OCI-LY1 (cell line): ENCODE data around the gene NBEAL1.

ENCODE experiments used
- H2AFZ ChIP-seq: fragments of 200-600 bp; sonication (generic), shearing (Covaris generic); 2 replicates; pipeline ENCODE4 v1.6.0; 2014; ENCODE audit warnings: antibody characterized with exemption, mild to moderate bottlenecking, low read length
- H3F3A ChIP-seq: fragments of 200-600 bp; sonication (generic), shearing (Covaris generic); 2 replicates; pipeline ENCODE4 v1.6.0; 2014; ENCODE audit warnings: mild to moderate bottlenecking, antibody characterized with exemption, low read length, moderate library complexity; ENCODE audit not compliant: insufficient read depth
- H3K27ac ChIP-seq: fragments of 200-600 bp; sonication (generic); 2 replicates; pipeline ENCODE4 v1.5.1; 2014; ENCODE audit warnings: low read length, mixed run types, mild to moderate bottlenecking, low read depth; ENCODE audit not compliant: poor library complexity, severe bottlenecking
- H3K27me3 ChIP-seq: fragments of 200-600 bp; sonication (generic); 2 replicates; pipeline ENCODE4 v1.6.0; 2014; ENCODE audit warnings: antibody characterized with exemption, mild to moderate bottlenecking, low read length, moderate library complexity; ENCODE audit not compliant: insufficient read depth
- H3K36me3 ChIP-seq: fragments of 200-600 bp; sonication (generic); 2 replicates; pipeline ENCODE4 v1.6.1; 2014; ENCODE audit warnings: mild to moderate bottlenecking, antibody characterized with exemption, low read length, moderate library complexity, mixed read lengths; ENCODE audit not compliant: insufficient read depth
- H3K4me1 ChIP-seq: fragments of 200-600 bp; sonication (generic); 2 replicates; pipeline ENCODE4 v1.5.1; 2014; ENCODE audit warnings: mild to moderate bottlenecking, low read length, moderate library complexity; ENCODE audit not compliant: insufficient read depth, severe bottlenecking
- H3K4me2 ChIP-seq: fragments of 200-600 bp; sonication (generic), shearing (Covaris generic); 2 replicates; pipeline ENCODE4 v1.6.1; 2014; ENCODE audit warnings: low read length
- H3K4me3 ChIP-seq: fragments of 200-600 bp; sonication (generic); 2 replicates; pipeline ENCODE4 v1.5.1; 2014; ENCODE audit warnings: low read length, low read depth, mild to moderate bottlenecking, mixed read lengths; ENCODE audit not compliant: poor library complexity, severe bottlenecking
- H3K79me2 ChIP-seq: fragments of 200-600 bp; shearing (Covaris generic); 2 replicates; pipeline ENCODE4 v1.6.1; 2016; ENCODE audit warnings: mixed run types, low read length, mixed read lengths; ENCODE audit not compliant: insufficient read depth
- H3K9ac ChIP-seq: fragments of 200-600 bp; sonication (generic), shearing (Covaris generic); 2 replicates; pipeline ENCODE4 v1.6.1; 2014; ENCODE audit warnings: mild to moderate bottlenecking, low read length, mixed read lengths
- H3K9me2 ChIP-seq: fragments of 200-600 bp; sonication (generic), shearing (Covaris generic); 2 replicates; pipeline ENCODE4 v1.6.1; 2014; ENCODE audit warnings: low read depth, mild to moderate bottlenecking, low read length, mixed read lengths
- H3K9me3 ChIP-seq: fragments of 200-600 bp; shearing (Covaris generic); 2 replicates; pipeline ENCODE4 v1.6.1; 2014; ENCODE audit warnings: low read length, mixed read lengths
- H4K20me1 ChIP-seq: fragments of 200-600 bp; sonication (generic), shearing (Covaris generic); 2 replicates; pipeline ENCODE4 v1.6.0; 2016; ENCODE audit warnings: mild to moderate bottlenecking, low read length; ENCODE audit not compliant: insufficient read depth
- EZH2 ChIP-seq: fragments of 200-600 bp; sonication (generic), shearing (Covaris generic); IDR thresholded peaks from 2 replicates; pipeline ENCODE4 v1.8.0; 2017; ENCODE audit warnings: borderline replicate concordance, mixed run types, mild to moderate bottlenecking, antibody characterized with exemption, low read length, moderate library complexity, mixed read lengths
- TF ChIP-seq, protein P1 (sequence below): fragments of 200-600 bp; sonication (generic), shearing (Covaris generic); IDR thresholded peaks from 2 replicates; pipeline ENCODE4 v1.5.1; 2017; ENCODE audit warnings: mild to moderate bottlenecking, antibody characterized with exemption, low read length, moderate library complexity, mixed read lengths

Gene NBEAL1

DNA sequence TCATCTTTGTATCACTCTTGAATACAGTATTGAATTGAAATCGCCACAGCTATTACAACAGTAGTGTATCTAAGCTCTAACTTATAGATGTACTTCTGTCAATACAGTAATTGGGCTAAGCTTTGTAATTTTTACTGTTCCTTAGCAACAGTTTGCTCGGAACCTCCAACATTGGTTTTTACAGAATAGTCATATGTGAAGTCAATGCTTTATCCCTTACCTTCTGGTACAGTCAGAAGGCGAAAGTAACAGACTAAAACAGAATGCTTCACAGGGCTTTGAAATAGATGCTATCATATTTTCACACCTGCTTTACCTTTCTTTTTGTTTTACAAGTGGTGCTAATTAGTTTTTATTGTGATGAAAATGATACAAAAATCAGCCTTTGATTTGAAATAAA, 177.3 kb downstream of the NBEAL1 start:
- no peaks in the 10 kb centered on the region for H3K9me3 ChIP-seq
- no peaks in the 10 kb centered on the region for H3K4me1 ChIP-seq
- no peak overlapping the region for H2AFZ ChIP-seq
- no peak overlapping the region for H3K4me3 ChIP-seq
- no peak overlapping the region for H3K9ac ChIP-seq
- no peaks in the 10 kb centered on the region for H3K27me3 ChIP-seq
- no peaks in the 10 kb centered on the region for H3K79me2 ChIP-seq
- H3K27ac ChIP-seq = no peak overlapping the region
- no peaks in the 10 kb centered on the region for H3F3A ChIP-seq
- no peak overlapping the region for H3K4me2 ChIP-seq
- TF ChIP-seq, protein P1, sequence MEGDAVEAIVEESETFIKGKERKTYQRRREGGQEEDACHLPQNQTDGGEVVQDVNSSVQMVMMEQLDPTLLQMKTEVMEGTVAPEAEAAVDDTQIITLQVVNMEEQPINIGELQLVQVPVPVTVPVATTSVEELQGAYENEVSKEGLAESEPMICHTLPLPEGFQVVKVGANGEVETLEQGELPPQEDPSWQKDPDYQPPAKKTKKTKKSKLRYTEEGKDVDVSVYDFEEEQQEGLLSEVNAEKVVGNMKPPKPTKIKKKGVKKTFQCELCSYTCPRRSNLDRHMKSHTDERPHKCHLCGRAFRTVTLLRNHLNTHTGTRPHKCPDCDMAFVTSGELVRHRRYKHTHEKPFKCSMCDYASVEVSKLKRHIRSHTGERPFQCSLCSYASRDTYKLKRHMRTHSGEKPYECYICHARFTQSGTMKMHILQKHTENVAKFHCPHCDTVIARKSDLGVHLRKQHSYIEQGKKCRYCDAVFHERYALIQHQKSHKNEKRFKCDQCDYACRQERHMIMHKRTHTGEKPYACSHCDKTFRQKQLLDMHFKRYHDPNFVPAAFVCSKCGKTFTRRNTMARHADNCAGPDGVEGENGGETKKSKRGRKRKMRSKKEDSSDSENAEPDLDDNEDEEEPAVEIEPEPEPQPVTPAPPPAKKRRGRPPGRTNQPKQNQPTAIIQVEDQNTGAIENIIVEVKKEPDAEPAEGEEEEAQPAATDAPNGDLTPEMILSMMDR = no peak
- TF ChIP-seq EZH2 = no peak
- no peaks in the 10 kb centered on the region for H3K9me2 ChIP-seq
- no peaks in the 10 kb centered on the region for H4K20me1 ChIP-seq
- peaks cover 6% of the 10 kb centered on the region; the same call in 1 of the 2 replicates for H3K36me3 ChIP-seq

DNA sequence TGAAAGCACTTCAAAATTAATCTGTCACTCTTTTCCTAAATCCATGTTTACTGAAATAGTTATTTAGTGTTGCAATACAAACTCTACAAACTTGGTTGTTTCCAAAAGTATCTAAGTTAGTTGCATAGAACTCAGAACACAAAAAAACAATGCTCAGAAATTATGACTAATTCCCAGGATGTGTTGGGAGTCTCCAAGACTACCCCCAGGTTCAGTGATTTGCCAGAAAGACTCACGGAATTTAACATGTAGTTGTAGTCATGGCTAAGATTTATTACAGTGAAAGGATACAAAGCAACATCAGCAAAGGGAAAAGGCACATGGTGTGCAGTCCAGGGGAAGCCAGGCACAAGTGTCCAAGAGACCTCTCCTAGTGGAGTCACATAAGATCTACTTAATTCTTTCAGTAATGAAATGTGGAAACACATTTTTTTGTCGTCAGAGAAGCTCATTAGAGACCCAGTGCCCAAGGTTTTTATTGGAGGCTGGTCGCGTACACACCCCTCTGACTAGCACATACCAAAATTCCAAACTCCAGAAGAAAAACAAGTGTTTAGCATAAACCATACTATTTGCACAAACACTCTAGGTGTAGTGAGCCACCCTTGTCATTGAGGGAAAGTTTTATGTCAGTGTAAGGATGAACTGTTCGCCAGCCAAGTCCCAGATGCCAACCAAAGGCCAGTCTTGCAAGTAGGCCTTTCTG, 180.8 kb downstream of the NBEAL1 start:
- Histone ChIP-seq H3K36me3 (0 out of 2 replicates have a peak, but pooled peaks cover 1% of the 10 kb centered on the region), H3K79me2 (no peaks in the 10 kb centered on the region), H3K4me1 (no peaks in the 10 kb centered on the region), H3K4me3 (no peak overlapping the region), H3K9ac (no peak overlapping the region), H3F3A (no peaks in the 10 kb centered on the region), H3K27me3 (no peaks in the 10 kb centered on the region), H4K20me1 (no peaks in the 10 kb centered on the region), H3K27ac (no peak overlapping the region), H3K9me2 (no peaks in the 10 kb centered on the region), H3K9me3 (no peaks in the 10 kb centered on the region), H3K4me2 (no peak overlapping the region), H2AFZ (no peak overlapping the region)
- no peak for TF ChIP-seq EZH2
- TF ChIP-seq, protein P1 = no peak

DNA sequence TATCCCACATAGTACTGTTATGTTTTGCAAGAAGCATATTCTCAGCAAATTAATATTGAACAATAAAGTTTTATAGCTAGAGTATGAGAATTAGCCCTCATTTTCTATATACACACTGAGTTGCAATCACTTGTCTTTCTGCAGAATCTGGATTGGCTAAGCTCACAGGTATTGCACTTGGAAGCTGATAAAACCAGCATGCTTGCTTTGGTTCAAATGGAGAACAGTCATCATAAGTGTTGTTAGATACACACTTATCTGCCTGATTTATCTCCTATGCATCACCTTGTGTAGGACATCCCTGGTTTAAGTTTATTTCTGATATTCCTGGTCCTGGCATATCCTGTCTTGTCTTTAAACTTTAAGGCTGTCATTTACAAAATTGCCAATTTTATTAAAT, 186.2 kb downstream of the NBEAL1 start:
- TF ChIP-seq, protein P1 = no peak
- TF ChIP-seq EZH2 = no peak
- Histone ChIP-seq H3K79me2 (no peaks in the 10 kb centered on the region), H3K4me1 (no peaks in the 10 kb centered on the region), H3K4me3 (no peak overlapping the region), H3K27ac (no peak overlapping the region), H3K4me2 (no peak overlapping the region), H3K9ac (no peak overlapping the region), H3F3A (no peaks in the 10 kb centered on the region), H2AFZ (no peak overlapping the region), H3K9me3 (no peaks in the 10 kb centered on the region), H4K20me1 (no peaks in the 10 kb centered on the region), H3K36me3 (no peaks in the 10 kb centered on the region), H3K27me3 (no peaks in the 10 kb centered on the region), H3K9me2 (no peaks in the 10 kb centered on the region)
